Measurements from ENCODE around the gene KCNG2. TPM values are rescaled to one million over a fixed set of nuclear protein-coding genes. Genes with fewer than 3 reads are reported as not detected.

The KCNG2 gene
- total RNA-seq, 1 experiment from 2014 or later = 0.06 TPM

DNA sequence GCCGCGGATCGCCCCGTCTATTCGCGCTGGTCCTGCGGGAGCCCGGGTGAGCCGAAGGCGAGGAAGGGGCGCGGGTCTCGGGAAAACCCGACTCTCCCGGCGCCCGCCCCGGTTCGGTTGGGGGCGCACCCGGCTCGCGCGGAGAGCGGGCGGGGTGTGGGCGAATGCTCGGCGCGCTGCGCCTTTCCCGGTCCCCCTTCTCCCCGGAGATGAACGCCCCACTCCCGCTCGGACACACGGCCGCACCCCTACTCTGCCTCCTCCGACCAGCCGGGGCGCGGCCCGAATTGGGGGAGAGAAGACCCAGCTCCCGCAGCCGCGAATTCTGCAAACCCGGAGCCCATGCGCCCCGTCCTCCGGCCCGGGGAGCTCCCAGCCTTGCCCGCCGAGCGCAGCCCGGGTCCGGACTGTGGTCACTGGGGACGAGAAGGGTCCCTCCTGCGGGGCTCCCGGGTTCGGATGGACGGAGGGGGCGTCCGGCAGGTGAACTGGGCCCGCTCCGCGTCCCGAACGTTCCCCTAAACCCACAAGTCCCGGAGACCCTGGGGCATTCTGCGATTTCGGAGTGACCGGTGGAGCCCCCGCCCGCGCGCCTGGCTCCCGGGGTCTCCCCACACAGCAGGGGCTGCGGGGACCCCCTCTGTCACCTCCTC is 734 bp downstream of the KCNG2 start:
- no peak for DNase-seq (ENCODE audit: low read depth)

DNA sequence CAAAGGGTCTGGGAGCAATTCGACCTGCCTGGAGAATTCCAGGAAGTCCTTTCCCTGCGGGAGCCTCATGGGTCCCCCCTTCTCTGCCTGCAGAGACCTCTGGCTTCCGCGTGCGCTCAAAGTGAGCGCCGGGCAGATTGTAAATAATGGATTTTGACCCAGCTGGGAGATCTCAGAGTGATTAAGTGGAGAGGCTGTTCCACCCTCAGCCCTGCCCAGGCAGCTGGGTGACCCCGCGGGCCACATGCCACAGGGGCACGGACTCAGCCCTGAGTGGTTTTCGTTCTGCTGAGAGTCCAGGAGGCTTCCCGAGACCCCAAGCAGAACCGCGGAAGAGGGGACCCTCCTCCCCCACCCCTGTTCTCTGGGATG is 1.2 kb downstream of the KCNG2 start:
- no peak for DNase-seq (ENCODE audit: low read depth)

- no peak for DNase-seq (ENCODE audit: low read depth)
Measured at GRCh38 chr18:79799619-79800370, 2.1 kb downstream of the KCNG2 start.

DNA sequence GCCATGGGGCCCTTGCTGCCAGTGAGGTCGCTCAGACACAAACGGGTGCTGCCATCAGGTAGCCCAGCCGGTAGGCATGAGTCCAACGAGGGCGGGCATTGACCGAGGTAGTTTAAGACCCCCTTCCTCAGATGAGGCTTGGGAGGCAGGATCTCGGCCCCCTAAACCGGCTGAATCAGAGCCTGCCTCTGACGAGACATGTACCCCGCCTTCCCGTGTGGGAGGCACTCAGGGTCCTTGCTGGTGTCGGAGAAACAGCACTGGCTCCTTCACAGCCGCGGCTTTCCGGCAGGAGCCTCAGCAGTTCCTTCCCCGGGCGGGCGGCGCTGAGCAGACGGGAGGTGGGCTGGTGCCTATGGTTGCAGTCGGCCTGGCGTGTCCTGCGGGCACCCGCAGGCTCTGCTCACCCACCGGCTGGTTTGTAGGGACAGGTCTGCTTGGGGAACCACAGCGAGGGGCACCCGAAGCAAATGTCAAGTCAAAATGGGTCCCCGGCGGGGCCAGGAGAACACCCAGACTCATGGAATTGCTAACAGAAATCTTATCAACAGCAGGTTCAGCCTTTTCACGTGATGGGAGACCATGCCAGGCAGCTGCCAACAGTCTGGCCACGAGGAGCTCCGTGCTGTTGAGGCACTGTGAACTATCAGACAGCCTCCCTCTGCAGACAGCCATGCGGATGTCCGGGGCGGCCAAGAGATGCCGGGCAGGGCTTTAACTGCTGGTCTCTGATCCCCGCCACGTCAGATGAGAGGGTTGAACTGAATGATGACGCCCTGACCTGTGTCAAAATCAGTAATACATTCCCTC is 2.8 kb downstream of the KCNG2 start:
- no peak for DNase-seq (ENCODE audit: low read depth)

GRCh38 chr18:79801217-79801616 is 3.5 kb downstream of the KCNG2 start:
- no peak for DNase-seq (ENCODE audit: low read depth)

DNA sequence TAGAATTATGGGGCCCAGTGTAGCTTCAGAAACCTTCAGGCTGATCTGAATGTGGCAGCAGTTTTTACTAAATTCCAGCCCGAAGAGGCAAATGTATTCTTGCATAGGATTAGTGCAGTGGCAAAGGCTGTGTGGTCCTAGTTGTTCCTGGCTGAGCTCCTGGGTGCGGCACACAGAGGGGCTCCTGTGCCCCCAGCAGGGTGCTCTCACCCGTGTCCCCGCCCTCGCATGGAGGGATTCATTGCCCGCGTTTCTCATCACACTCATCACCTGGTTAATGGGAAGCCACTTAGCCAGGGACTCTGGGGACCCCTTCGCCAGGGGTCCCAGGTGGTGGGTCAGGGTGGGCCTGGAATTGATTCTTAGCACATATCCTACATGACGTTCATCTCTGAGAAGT is 3.9 kb downstream of the KCNG2 start:
- no peak for DNase-seq (ENCODE audit: low read depth)

DNA sequence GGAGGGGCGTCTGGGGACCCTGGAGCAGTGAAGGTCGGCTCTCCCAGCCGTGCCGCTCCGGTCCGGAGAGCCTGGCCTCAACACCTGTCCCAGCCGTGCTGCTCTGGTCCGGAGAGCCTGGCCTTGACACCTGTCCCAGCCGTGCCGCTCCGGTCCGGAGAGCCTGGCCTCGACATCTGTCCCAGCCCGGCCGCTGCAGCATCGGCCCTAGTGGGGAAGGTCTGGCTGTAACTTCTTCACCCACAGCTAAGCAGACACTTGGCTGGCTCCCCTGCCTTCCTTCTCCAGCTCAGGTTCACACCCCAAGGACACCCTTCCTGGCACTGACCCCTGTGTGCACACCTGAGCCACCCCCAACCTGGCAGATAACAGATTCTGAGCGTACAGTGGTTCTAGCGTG is 4.6 kb downstream of the KCNG2 start:
- no peak for DNase-seq (ENCODE audit: low read depth)

DNA sequence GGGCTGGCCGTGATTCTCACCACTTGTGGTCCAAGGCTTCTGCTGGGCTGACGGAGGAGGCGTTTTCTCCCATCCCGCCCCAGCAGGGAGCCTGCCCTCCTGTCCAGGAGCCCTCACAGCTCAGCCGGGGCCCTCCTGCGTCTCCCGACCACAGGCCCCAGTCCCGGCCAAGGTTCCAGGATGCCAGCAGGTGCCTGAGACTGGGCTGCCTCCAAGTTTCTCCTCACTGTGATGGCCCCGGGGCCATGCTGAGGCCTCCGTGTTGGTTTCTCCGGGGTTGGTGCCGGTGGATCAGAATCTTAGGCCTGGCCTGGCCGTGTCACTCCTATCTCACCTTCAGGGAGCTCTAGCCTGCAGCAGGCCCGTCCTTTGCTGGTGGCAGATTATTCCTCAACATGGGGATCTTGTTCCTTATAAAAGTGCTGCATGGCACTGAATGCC is 5.9 kb downstream of the KCNG2 start:
- DNase-seq (ENCODE audit: low read depth) = no peak

DNA sequence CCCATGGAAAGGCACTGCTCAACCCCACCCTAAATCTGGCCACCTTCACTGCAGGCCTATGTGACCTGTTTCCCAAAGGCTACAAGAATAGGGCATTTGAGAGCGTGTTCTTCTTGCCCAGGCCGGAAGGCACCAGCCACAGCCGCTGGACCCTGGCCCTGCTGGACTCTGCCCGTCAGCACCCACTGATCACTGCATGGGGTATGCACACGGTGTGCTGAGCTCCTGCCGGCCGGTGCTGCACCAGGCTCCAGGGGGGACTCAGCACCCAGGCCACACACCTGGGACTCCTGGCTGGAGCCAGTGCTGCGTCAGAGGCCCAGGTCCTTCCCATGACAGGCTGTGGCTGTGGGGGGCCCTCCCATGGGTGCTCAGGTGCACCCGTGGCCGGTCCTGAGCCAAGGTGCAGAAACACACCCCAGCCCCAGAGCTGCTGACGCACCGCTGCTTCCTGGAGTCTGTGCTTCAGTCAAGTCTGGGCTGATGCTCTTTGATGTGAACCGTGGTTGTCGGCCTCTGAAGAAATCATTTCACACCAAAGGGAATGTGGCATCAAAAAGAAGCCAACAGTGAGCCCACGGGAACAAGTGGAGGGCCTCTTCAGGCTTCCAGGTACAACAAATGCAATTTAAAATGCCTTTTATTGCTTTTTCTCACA is 6.5 kb downstream of the KCNG2 start:
- no peak for DNase-seq (ENCODE audit: low read depth)

DNA sequence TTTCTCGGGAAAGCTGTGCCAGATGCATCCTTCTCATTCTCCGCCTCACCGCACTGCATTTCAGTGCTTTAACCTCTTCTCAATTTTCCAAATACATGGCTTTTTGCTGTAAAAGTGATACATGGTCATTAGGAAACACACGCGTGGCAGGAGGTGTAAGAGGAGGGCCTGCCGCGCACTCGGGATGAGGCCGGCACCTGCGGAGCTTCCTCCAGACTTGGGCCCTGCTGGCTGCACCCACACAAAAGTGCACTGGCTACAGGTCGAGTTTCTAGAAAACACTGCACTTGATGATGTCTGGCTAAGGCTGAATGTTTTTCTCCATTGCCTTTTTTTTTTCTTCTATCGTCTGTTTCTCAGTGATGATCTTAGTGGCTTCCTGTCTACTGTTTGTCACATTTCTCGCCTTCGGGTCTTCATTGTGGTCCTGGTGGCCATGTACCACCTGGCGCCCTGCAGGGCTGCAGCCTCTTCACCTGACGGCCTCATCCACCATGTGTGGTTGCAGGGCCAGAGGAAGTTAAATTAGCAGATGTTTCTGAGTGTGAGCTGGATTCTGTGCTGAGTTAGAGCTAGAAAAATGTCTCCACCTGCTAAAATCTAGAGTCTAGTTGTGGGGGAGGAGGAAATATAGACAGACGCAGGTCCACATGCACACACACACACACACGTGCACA is 7.6 kb downstream of the KCNG2 start:
- DNase-seq (ENCODE audit: low read depth) = no peak

DNA sequence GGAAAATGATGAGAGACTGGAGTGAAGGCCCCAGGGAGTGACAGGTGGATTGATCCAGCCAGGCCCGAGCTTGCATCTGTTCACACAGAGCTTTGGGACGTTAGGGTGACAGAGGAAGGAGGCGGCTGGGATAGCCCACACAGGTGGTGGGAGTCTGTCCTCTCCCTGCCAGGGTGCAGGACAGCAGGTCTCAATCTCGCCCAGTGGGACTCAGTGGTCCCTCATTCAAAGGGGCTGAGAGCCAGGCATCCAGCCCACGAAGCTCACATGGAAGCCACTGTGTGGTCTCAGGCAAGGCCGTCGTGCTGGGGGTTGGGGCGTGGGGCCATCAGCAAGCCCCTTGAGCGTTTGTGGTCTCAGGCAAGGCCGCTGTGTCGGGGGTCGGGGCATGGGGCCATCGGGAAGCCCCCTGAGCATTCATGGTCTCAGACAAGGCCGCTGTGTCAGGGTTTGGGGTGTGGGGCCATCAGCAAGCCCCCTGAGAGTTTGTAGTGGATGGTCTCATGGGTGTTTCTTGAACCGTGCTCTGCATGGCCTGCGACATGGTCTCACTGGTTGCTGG is 8.3 kb downstream of the KCNG2 start:
- no peak for DNase-seq (ENCODE audit: low read depth)

DNA sequence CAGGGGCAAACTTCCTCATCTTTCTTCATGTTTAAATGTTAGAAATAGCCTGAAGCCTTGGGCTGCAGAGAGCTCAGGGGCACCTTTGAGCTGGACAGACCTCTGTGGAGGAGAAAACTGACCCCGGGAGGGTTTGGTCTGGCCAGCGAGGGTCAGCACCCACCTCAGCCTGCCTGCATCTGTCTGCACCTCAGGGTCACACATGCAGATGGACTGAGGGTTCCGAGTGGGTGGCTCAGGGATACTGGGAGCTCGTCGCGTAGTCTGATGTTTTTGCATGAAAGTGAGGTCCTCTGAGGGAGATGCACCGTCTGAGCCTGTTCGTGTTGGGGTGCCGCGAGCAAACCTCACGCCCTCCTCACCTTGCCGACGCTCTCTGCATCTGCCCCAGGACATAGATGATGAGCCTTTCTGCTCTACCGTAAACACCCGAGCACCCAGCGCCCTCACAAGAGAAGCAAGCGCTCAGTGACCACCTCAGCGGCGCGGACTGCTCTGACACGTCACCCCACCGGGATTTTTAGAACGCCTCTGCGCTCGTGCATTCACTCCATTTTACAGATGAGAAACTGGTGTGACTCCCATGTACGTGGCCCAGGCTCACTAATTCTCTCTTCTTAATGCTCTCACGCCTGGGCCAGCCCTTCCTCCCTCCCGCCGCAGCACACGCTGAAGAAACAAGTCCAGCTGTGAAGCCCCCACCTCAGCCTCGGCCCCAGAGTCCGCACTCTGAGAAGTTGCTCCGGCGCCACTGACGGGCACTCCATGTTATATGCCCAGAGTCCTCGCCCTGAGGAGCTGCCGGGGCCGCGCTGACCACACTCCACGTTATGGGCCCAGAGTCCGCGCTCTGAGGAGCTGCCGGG is 9.5 kb downstream of the KCNG2 start:
- no peak for DNase-seq (ENCODE audit: low read depth)

GRCh38 chr18:79809482-79810192 is 11.9 kb downstream of the KCNG2 start:
- DNase-seq (ENCODE audit: low read depth) = no peak

DNA sequence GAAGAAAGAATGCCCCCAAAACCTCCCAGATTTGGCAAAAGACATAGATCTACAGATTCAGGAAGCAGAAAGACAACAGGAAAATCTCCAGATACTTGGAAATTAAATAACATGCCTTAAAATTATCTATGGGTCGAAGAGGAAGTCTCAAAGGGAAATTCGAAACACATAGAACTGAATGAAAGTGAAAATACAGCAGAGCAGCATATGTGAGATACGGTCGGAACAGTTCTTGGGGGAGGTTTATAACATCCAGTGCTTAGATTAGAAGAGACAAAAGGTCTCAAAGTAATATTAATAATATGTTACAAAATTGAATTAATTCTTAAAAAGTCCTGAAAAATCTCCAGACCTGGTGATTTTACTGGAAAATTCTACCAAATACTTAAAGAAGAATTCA is 14.3 kb downstream of the KCNG2 start:
- no peak for DNase-seq (ENCODE audit: low read depth)

DNA sequence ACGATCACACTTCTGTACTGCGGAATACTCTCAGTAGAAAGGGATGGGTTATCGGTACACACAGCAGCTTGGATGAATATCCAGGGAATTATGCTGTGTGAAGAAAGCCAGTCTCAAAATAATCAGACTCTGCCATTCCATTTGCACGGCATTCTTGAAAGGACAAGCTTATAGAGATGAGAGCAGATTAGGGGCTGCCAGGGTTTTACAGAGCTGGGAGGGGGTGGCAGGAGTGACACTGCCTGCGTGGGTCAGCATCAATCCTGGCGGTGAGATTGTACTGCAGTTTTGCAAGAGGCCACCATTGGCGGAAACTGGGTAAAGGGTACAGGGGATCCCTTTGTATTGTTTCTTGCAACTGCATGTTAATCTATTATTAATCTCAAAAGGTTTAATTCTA is 16.6 kb downstream of the KCNG2 start:
- no peak for DNase-seq (ENCODE audit: low read depth)

DNA sequence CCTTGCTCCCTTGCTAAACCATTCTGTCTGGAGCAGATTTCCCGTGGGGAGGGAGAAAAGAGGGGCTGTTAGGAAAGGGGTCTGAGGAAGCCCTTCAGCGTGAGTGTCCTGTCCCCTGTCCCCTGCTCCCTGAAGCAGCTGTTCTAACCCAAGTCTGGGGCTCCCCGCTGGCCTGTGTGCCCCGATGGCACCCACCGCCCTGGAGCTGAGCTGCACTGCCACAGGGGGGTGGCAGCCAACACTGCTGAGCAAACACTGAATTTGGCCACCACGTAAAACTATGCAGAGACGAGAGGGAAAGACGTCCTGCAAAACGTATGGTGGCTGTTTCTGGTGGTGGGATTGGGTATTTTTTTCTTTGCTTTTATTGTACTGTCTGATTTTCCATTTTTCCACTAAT is 17.9 kb downstream of the KCNG2 start:
- no peak for DNase-seq (ENCODE audit: low read depth)

DNA sequence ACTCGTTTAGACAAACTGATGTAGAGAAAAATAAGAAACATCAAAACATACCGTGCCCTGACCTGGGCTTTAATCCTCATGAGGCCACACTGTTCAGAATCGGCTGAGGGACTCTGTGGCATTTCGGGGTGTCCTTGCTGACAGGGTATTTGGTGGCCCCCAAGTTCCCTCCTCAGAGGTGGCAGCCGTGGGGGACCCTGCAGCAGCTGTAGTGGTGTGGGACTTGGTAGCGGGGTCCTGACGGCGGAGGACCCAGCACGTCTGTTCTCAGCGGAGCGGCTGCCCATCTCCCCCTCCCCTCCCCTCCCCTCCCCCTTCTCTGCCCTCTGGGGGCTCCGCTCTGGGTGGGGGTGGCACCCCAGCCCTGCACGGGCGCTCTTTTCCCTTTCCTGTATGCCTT is 18.4 kb downstream of the KCNG2 start:
- DNase-seq (ENCODE audit: low read depth) = no peak

- DNase-seq (ENCODE audit: low read depth) = no peak
Measured at GRCh38 chr18:79816981-79817606, 19.4 kb downstream of the KCNG2 start.

GRCh38 chr18:79817607-79817998 is 19.9 kb downstream of the KCNG2 start:
- no peak for DNase-seq (ENCODE audit: low read depth)
